Right lobe of liver (tissue), 4 donors: ENCODE results near the gene STARD6.
"Not testable (repeated sequence)": the region's sequence is repeated elsewhere in the genome, so short reads cannot be mapped to it uniquely, and the experiment has no call there.

ENCODE experiments used
- POLR2A ChIP-seq: fragments of 450-650 bp; IDR thresholded peaks from one replicate; pipeline ENCODE4 v1.6.1; 2017; ENCODE audit warnings: antibody characterized with exemption, mild to moderate bottlenecking
- TF ChIP-seq, protein P1 (sequence below), 4 donors: fragments of 200-600 bp in 3 of 4; fragments of 450-650 bp in 1 of 4; IDR thresholded peaks; one replicate each; pipeline versions ENCODE4 v1.5.1 to v1.8.0; 2016 to 2022; ENCODE audit warnings: antibody characterized with exemption in 4 of 4, mild to moderate bottlenecking in 2 of 4
- donor health status: DM: no; HTN: no; CAD: no.
- donor health status: DM: no; HTN: no; CAD: no.
- donor health status: DM: no; HTN: yes; CAD: no.

DNA sequence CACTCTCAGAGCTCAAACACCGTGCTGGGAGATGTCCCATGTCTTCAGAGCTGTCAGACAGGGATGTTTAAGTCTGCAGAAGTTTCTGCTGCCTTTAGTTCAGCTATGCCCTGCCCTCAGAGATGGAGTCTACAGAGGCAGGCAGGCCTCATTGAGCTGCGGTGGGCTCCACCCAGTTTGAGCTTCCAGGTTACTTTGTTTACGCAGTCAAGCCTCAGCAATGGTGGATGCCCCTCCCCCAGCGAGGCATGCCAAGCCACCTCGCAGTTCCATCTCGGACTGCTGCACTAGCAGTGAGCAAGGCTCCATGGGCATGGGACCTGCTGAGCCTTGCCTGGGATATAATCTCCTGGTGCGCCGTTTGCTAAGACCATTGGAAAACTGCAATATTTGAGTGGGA is 48.1 kb downstream of the STARD6 start:
- TF ChIP-seq, protein P1, sequence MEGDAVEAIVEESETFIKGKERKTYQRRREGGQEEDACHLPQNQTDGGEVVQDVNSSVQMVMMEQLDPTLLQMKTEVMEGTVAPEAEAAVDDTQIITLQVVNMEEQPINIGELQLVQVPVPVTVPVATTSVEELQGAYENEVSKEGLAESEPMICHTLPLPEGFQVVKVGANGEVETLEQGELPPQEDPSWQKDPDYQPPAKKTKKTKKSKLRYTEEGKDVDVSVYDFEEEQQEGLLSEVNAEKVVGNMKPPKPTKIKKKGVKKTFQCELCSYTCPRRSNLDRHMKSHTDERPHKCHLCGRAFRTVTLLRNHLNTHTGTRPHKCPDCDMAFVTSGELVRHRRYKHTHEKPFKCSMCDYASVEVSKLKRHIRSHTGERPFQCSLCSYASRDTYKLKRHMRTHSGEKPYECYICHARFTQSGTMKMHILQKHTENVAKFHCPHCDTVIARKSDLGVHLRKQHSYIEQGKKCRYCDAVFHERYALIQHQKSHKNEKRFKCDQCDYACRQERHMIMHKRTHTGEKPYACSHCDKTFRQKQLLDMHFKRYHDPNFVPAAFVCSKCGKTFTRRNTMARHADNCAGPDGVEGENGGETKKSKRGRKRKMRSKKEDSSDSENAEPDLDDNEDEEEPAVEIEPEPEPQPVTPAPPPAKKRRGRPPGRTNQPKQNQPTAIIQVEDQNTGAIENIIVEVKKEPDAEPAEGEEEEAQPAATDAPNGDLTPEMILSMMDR (IDR thresholded peaks at IDR 0.05) = not testable (repeated sequence)
- TF ChIP-seq POLR2A = not testable (repeated sequence)
